ENCODE results near the gene CORO2A.

GRCh38 chr9:98084396-98084795, 108.0 kb downstream of the CORO2A start:
- TF ChIP-seq FOXJ3 (CRISPR knock-in tag; IDR thresholded peaks at IDR 0.05) = no peak
- no peak for TF ChIP-seq CTCF (IDR thresholded peaks at IDR 0.05)
- TF ChIP-seq RFX5 (IDR thresholded peaks at IDR 0.05; ENCODE audit: low read length) = no peak
- TF ChIP-seq RAD21 (IDR thresholded peaks at IDR 0.05; ENCODE audit: low read length) = no peak
- TF ChIP-seq MXI1 (IDR thresholded peaks at IDR 0.05; ENCODE audit: low read depth, low read length) = no peak
- TF ChIP-seq POLR2AphosphoS5 (IDR thresholded peaks at IDR 0.05; ENCODE audit: low read depth, low read length) = no peak
- TF ChIP-seq USF2 (IDR thresholded peaks at IDR 0.05; ENCODE audit: borderline replicate concordance, low read depth, low read length) = no peak
- TF ChIP-seq MAX (IDR thresholded peaks at IDR 0.05; ENCODE audit: low read depth) = no peak
- TF ChIP-seq, protein P1, sequence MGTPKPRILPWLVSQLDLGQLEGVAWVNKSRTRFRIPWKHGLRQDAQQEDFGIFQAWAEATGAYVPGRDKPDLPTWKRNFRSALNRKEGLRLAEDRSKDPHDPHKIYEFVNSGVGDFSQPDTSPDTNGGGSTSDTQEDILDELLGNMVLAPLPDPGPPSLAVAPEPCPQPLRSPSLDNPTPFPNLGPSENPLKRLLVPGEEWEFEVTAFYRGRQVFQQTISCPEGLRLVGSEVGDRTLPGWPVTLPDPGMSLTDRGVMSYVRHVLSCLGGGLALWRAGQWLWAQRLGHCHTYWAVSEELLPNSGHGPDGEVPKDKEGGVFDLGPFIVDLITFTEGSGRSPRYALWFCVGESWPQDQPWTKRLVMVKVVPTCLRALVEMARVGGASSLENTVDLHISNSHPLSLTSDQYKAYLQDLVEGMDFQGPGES (IDR thresholded peaks at IDR 0.05; ENCODE audit: low read depth, low read length) = no peak
- no peak for TF ChIP-seq GABPA (IDR thresholded peaks at IDR 0.05; ENCODE audit: low read depth)
- TF ChIP-seq JUND (IDR thresholded peaks at IDR 0.05) = no peak
- TF ChIP-seq NRF1 (IDR thresholded peaks at IDR 0.05; ENCODE audit: low read depth, low read length) = no peak
- TF ChIP-seq SIN3A (IDR thresholded peaks at IDR 0.05; ENCODE audit: borderline replicate concordance, low read depth, low read length) = no peak
